GM19025 (cell line): ENCODE results near the gene UBC.
A peak's percentile ranks its signal among the peaks of the same experiment; 100 is the strongest.

ENCODE experiments used
- ATAC-seq: cut with Tn5 transposase; IDR thresholded peaks from one replicate; pipeline ENCODE4 v1.9.1; 2021; ENCODE audit warnings: mild to moderate bottlenecking, low read depth, moderate library complexity; ENCODE audit not compliant: unreplicated experiment

UBC gene

DNA sequence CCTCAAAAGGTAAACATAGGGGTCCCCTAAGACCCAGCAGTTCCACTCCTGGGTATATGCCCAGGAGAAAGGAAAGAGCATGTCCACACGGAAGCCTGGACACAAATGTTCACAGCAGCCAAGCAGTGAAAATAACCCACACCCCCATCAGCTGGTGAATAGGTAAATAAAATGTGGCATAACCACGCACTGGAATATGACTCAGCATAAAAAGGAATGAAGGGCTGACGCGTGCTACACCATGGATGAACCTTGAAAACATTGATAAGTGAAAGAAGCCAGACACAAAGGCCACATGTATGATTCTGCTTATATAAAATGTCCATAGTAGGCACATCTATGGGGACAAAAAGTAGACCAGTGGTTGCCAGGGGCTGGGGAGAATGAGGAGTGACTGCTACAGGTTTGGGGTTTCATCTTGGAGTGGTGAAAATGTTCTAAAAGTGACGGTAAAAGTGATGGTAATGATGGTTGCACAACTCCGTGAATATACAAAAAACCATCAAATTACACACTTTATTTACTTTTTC, 47.0 kb downstream of the UBC start:
- no peak for ATAC-seq

DNA sequence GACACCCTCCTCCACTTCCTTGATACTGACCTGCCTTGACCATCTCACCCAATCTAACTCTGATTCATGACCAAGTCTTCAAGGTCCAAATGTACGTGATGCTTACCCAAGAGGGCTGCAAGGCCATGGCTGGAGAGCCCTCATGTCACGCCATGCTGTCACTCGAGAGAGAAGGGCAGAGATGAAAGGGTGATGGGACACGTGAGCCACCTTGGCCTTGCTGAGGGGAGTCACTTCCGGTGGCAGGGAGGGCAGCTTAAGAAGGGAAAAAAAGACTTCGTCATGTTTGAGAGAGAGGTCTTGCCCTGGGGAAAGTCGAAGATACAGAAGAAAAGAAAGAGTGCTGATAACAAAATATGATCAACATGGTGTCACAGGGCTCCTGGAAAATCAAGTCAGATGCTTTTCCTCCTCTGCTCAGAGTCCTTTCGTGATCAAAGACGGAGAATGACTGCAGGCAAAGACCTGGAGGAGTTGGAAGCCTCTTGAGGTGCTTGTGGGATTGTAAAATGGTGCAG, 47.5 kb downstream of the UBC start:
- ATAC-seq, result no peak

- ATAC-seq, result no peak
Measured at GRCh38 chr12:124866195-124866882, 48.1 kb downstream of the UBC start.

DNA sequence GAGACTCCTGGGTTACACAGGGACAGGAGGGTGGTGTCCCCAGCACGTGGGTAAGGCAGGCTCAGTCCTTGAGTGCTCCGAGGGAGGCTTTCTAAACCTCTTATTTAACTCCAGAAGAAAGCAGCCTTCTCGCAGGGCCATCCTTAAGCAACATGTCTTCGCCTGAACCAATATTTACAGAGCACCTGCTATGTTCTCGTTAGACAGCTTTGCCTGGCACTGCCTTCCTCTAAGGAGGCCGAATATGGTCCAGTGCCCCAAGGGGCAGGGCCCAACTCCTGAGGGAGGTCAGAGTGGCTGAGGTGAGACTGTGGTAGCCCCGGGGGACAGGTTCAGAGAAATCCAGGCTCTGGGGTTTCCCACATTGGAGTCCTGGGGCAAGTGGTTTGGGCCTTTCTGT, 48.7 kb downstream of the UBC start:
- no peak for ATAC-seq

DNA sequence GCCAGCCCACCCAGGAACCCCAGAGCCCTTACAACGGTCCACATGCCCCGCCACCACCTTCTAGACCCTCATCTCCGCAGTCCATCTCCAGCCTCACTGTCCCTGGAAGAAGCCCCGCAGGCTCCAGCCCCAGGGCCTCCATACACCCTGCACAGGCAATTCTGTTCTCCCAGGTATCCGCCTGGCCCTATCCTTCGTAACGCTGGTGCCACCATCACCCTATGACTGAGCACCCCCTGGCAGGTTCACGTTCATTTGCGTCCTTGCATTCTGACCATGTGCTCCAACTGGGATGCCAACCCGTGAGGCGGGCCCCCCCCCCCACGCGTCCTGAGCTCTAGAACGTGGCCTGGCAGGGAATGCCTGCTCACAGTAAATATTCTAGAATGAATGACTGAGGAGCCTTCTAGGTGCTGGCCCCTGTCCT, 50.1 kb downstream of the UBC start:
- no peak for ATAC-seq

- ATAC-seq, result peak; percentile 68
Measured at GRCh38 chr12:124863416-124864325, 50.8 kb downstream of the UBC start, which contains the start of gene SCARB1. Gene SCARB1, minus strand, starts transcription at chr12:124863864. Its CDS starts 144 bp downstream, at chr12:124863720.

DNA sequence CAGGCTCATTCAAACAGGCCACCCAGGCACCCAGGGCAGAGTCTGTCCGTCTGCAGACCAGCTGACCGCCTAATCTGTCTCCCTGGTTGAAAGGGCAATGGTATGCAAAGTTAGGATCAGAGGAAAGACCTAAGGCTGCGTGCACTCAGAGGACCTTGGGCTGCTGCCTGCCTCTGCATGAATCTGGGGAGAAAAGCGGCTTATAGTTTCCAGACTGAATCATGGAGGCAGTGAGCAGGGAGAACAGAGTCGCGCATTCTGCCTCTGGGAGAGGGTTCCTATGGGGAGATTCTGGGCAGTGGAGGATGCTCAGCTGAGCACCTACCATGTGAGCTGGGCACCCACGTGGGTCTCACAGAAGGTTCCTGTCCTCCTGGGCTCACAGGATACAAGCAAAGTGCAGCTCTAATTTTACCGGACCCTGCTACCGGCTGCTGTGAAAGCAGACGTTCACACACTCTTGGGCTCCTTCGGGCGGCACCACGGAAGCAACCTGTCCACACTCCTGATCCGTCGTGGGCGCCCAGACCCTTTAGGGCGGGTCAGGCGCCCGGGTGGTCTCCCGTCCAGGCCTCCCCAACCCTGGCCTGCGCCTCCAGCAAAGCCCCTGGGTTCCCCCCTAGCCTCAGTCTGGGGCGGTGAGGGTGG, 51.6 kb downstream of the UBC start:
- peak; percentile 18 for ATAC-seq

- ATAC-seq, result no peak
Measured at GRCh38 chr12:124861898-124862676, 52.4 kb downstream of the UBC start.
